Astrocyte (in vitro differentiated cells and primary cell): ENCODE data around the gene WASF1.

Experiments
- CTCF ChIP-seq: IDR thresholded peaks from 2 replicates; pipeline ENCODE4 v1.5.1; 2011; ENCODE audit warnings: low read depth, mild to moderate bottlenecking, inconsistent platforms, low read length, moderate library complexity; ENCODE audit not compliant: insufficient read depth
- EZH2 ChIP-seq: IDR thresholded peaks from 2 replicates; pipeline ENCODE4 v1.6.1; 2012; ENCODE audit warnings: mild to moderate bottlenecking, low read length, inconsistent platforms; ENCODE audit not compliant: insufficient read depth

- TF ChIP-seq CTCF, result no peak
- no peak for TF ChIP-seq EZH2
Observed at GRCh38 chr6:110095935-110096334, 83.5 kb downstream of the WASF1 start.
